ENCODE data around the gene DFFA. TPM values are rescaled to one million over a fixed set of nuclear protein-coding genes. Genes with fewer than 3 reads are reported as not detected.

The DFFA gene
- polyA plus RNA-seq, 1 of the 3 experiments (the other 2 are of a cell fraction): 42.3 TPM

DNA sequence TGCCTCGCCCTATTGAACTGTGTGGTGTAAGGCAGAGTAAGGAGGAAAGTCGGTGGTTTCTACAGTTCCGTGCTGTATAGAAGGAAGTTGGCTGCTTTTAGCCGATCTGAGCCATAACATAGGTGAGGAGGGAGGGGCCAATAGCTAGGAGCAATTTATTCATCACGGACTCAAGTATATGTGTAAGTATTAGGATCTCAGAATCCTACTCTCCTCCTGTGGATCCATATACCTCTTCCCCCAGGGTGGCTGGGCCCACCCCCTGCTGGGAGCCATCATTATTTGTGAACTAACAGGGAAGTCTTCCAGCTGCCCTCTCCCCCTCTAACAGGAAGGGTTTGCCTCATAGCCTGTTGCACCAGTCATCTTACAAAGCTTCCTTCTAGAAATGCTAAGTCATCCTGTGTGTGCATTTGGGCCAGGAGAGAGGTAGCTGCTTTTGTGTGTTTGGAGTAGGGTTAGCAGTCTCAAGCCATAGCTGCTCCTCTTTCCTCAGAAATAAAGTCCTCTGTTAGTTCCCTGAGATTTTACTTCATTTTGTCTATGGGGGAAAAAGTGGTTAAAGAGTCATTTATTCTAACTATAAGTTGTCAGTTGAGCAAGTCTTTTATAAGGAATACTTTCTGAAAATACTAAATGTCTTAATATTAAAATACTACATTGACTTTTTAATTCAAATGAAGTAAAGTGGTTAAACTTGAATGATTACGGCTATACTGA lies 57.0 kb downstream of the DFFA start:
- Histone ChIP-seq H3K27me3 (ENCODE audit: insufficient read depth) (no peaks in the 10 kb centered on the region), H3K27ac (ENCODE audit: low read depth in 2 of 2, low read length in 1 of 2) (0 out of 4 replicates have a peak overlapping the region, but pooled peaks of 1 of the 2 experiments have one; percentile 4), H3K9me3 (no peaks in the 10 kb centered on the region), H3K4me3 (ENCODE audit: low read depth in 2 of 2, low read length in 1 of 2) (no peak overlapping the region), H2AFZ (ENCODE audit: low read depth) (no peak overlapping the region), H4K20me1 (ENCODE audit: insufficient read depth) (no peaks in the 10 kb centered on the region), H3K36me3 (replicated peaks in 1 of 2; ENCODE audit: control insufficient read depth in 1 of 2, insufficient read depth in 2 of 2, low read length in 1 of 2) (peaks cover 65 to 74% of the 10 kb centered on the region in 2 experiments), H3K79me2 (ENCODE audit: insufficient read depth) (no peaks in the 10 kb centered on the region), H3K9me2 (no peaks in the 10 kb centered on the region), H3K4me2 (0 out of 2 replicates have a peak overlapping the region, but pooled peaks have one; percentile 1), H3K9ac (no peak overlapping the region), H3K4me1 (ENCODE audit: control insufficient read depth in 1 of 2, insufficient read depth in 2 of 2, low read depth in 1 of 2, low read length in 1 of 2) (no peaks in the 10 kb centered on the region), H3F3A (replicated peaks; ENCODE audit: insufficient read depth) (no peaks in the 10 kb centered on the region)
- TF ChIP-seq FOSL2 (IDR thresholded peaks at IDR 0.05; ENCODE audit: borderline replicate concordance, low read depth) (no peak), TAF1 (IDR thresholded peaks at IDR 0.05; ENCODE audit: borderline replicate concordance, low read depth, low read length) (no peak), MEF2A (IDR thresholded peaks at IDR 0.05; ENCODE audit: borderline replicate concordance, low read depth) (no peak), EP300 (IDR thresholded peaks at IDR 0.05; ENCODE audit: borderline replicate concordance in 1 of 2, low read depth in 1 of 2, low read length in 1 of 2) (no peak), NRF1 (IDR thresholded peaks at IDR 0.05; ENCODE audit: low read depth, low read length) (no peak), POLR2AphosphoS5 (IDR thresholded peaks at IDR 0.05; ENCODE audit: low read depth, low read length) (no peak)
- TF ChIP-seq, protein P1, sequence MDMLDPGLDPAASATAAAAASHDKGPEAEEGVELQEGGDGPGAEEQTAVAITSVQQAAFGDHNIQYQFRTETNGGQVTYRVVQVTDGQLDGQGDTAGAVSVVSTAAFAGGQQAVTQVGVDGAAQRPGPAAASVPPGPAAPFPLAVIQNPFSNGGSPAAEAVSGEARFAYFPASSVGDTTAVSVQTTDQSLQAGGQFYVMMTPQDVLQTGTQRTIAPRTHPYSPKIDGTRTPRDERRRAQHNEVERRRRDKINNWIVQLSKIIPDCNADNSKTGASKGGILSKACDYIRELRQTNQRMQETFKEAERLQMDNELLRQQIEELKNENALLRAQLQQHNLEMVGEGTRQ (IDR thresholded peaks at IDR 0.05; ENCODE audit: borderline replicate concordance, low read depth, low read length): no peak
- TF ChIP-seq, protein P2, sequence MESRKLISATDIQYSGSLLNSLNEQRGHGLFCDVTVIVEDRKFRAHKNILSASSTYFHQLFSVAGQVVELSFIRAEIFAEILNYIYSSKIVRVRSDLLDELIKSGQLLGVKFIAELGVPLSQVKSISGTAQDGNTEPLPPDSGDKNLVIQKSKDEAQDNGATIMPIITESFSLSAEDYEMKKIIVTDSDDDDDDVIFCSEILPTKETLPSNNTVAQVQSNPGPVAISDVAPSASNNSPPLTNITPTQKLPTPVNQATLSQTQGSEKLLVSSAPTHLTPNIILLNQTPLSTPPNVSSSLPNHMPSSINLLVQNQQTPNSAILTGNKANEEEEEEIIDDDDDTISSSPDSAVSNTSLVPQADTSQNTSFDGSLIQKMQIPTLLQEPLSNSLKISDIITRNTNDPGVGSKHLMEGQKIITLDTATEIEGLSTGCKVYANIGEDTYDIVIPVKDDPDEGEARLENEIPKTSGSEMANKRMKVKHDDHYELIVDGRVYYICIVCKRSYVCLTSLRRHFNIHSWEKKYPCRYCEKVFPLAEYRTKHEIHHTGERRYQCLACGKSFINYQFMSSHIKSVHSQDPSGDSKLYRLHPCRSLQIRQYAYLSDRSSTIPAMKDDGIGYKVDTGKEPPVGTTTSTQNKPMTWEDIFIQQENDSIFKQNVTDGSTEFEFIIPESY (IDR thresholded peaks at IDR 0.05; ENCODE audit: borderline replicate concordance, low read depth): no peak
- TF ChIP-seq, protein P3, sequence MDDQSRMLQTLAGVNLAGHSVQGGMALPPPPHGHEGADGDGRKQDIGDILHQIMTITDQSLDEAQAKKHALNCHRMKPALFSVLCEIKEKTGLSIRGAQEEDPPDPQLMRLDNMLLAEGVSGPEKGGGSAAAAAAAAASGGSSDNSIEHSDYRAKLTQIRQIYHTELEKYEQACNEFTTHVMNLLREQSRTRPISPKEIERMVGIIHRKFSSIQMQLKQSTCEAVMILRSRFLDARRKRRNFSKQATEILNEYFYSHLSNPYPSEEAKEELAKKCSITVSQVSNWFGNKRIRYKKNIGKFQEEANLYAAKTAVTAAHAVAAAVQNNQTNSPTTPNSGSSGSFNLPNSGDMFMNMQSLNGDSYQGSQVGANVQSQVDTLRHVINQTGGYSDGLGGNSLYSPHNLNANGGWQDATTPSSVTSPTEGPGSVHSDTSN (IDR thresholded peaks at IDR 0.05): no peak
- POLR2A ChIA-PET: no interaction called here
- WGBS (ENCODE audit: low lambda C conversion rate): 87% methylated on average over 6 of the region's 6 CpGs
- CTCF ChIA-PET: interaction anchor here (1.0 kb wide), 1 partner anchor 13 kb away, joined by 4 read pairs; no protein-coding TSS in a partner anchor
- no peak for DNase-seq

DNA sequence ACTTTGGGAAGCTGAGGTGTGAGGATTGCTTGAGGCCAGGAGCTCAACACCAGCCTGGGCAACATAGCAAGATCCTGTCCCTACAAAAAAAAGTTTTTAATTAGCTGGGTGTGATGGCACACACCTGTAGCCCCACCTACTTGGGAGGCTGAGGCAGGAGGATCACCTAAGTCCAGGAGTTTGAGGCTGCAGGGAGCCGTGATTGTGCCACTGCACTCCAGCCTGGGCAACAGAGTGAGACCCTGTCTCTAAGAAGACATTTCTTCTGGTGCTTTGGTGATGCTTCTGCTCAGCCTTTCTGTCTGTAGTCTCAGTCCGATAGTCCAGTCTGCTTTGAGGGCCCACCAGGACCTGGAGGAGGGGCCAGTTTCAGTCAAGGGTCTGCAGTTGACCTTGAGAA lies 65.1 kb downstream of the DFFA start:
- Histone ChIP-seq H2AFZ (ENCODE audit: low read depth) (no peak overlapping the region), H3K27ac (ENCODE audit: low read depth in 2 of 2, low read length in 1 of 2) (no peak overlapping the region), H3K79me2 (ENCODE audit: insufficient read depth) (peaks cover 13% of the 10 kb centered on the region), H3K36me3 (replicated peaks in 1 of 2; ENCODE audit: control insufficient read depth in 1 of 2, insufficient read depth in 2 of 2, low read length in 1 of 2) (peaks cover 63 to 79% of the 10 kb centered on the region in 2 experiments), H3K4me2 (no peak overlapping the region), H3K4me3 (ENCODE audit: low read depth in 2 of 2, low read length in 1 of 2) (no peak overlapping the region), H3K9me2 (no peaks in the 10 kb centered on the region), H3K9ac (no peak overlapping the region), H3K27me3 (ENCODE audit: insufficient read depth) (no peaks in the 10 kb centered on the region), H3F3A (replicated peaks; ENCODE audit: insufficient read depth) (peaks cover 5% of the 10 kb centered on the region), H3K9me3 (no peaks in the 10 kb centered on the region), H3K4me1 (ENCODE audit: control insufficient read depth in 1 of 2, insufficient read depth in 2 of 2, low read depth in 1 of 2, low read length in 1 of 2) (peaks cover 0 to 14% of the 10 kb centered on the region in 2 experiments; a peak in 2 of 4 replicates), H4K20me1 (ENCODE audit: insufficient read depth) (no peaks in the 10 kb centered on the region)
- CTCF ChIA-PET: interaction anchor here (1.0 to 1.4 kb wide), 3 partner anchors 17 to 30 kb away, joined by 3 to 6 read pairs (median 4); no protein-coding TSS in a partner anchor
- no peak for DNase-seq
- POLR2A ChIA-PET: no interaction called here
- 100% methylated on average over 1 of the region's 2 CpGs for WGBS (ENCODE audit: low lambda C conversion rate)
- no peak for TF ChIP-seq NFIC (IDR thresholded peaks at IDR 0.05; ENCODE audit: borderline replicate concordance)
- TF ChIP-seq MXI1 (IDR thresholded peaks at IDR 0.05; ENCODE audit: low read depth, low read length): no peak
- no peak for TF ChIP-seq CHD2 (IDR thresholded peaks at IDR 0.05; ENCODE audit: low read length, partially characterized antibody)
- TF ChIP-seq, protein P4, sequence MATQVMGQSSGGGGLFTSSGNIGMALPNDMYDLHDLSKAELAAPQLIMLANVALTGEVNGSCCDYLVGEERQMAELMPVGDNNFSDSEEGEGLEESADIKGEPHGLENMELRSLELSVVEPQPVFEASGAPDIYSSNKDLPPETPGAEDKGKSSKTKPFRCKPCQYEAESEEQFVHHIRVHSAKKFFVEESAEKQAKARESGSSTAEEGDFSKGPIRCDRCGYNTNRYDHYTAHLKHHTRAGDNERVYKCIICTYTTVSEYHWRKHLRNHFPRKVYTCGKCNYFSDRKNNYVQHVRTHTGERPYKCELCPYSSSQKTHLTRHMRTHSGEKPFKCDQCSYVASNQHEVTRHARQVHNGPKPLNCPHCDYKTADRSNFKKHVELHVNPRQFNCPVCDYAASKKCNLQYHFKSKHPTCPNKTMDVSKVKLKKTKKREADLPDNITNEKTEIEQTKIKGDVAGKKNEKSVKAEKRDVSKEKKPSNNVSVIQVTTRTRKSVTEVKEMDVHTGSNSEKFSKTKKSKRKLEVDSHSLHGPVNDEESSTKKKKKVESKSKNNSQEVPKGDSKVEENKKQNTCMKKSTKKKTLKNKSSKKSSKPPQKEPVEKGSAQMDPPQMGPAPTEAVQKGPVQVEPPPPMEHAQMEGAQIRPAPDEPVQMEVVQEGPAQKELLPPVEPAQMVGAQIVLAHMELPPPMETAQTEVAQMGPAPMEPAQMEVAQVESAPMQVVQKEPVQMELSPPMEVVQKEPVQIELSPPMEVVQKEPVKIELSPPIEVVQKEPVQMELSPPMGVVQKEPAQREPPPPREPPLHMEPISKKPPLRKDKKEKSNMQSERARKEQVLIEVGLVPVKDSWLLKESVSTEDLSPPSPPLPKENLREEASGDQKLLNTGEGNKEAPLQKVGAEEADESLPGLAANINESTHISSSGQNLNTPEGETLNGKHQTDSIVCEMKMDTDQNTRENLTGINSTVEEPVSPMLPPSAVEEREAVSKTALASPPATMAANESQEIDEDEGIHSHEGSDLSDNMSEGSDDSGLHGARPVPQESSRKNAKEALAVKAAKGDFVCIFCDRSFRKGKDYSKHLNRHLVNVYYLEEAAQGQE (IDR thresholded peaks at IDR 0.05; ENCODE audit: low read depth, low read length): no peak
- TF ChIP-seq ELF1 (IDR thresholded peaks at IDR 0.05): no peak
- TF ChIP-seq MEF2A (IDR thresholded peaks at IDR 0.05; ENCODE audit: borderline replicate concordance, low read depth): no peak
- TF ChIP-seq RAD21 (IDR thresholded peaks at IDR 0.05; ENCODE audit: low read length): no peak
- no peak for TF ChIP-seq SMC3 (IDR thresholded peaks at IDR 0.05; ENCODE audit: low read depth, low read length)
- TF ChIP-seq, protein P1 (IDR thresholded peaks at IDR 0.05; ENCODE audit: borderline replicate concordance, low read depth, low read length): no peak
- TF ChIP-seq, protein P5, sequence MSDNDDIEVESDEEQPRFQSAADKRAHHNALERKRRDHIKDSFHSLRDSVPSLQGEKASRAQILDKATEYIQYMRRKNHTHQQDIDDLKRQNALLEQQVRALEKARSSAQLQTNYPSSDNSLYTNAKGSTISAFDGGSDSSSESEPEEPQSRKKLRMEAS (IDR thresholded peaks at IDR 0.05; ENCODE audit: low read depth): no peak

Measured in SK-N-SH (cell line).